OCI-LY3 (cell line): ENCODE data around the gene PTPRD.

ENCODE experiments used
- EZH2phosphoT487 ChIP-seq: fragments of 200-600 bp; shearing (Covaris generic); IDR thresholded peaks from 2 replicates; pipeline ENCODE4 v1.6.1; 2018; ENCODE audit warnings: antibody characterized with exemption, mixed run types, low read depth
- TF ChIP-seq, protein P1 (sequence below): fragments of 200-600, 300-600 bp; sonication (generic); IDR thresholded peaks from 2 replicates; pipeline ENCODE4 v1.5.1; 2014; ENCODE audit warnings: antibody characterized with exemption, low read length, low read depth

DNA sequence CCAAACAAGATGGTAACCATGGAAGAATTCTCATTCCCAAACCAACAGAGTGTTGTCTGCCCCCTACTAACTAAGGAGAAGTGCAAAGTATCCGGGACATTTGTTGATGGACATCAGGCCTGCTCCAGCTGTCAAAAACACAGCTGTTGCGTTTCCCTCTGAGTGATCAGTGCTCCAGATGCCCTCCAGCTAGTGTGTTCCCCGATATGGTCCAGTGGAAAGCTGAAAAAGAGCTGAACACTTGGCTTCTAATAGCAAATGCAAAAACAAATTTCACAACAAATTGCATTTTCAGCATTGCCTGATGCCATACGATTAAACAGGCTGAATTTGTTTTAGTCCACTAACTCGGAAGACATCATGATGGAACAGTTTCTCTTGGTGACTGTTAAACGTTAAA is 1398.7 kb downstream of the PTPRD start:
- TF ChIP-seq, protein P1, sequence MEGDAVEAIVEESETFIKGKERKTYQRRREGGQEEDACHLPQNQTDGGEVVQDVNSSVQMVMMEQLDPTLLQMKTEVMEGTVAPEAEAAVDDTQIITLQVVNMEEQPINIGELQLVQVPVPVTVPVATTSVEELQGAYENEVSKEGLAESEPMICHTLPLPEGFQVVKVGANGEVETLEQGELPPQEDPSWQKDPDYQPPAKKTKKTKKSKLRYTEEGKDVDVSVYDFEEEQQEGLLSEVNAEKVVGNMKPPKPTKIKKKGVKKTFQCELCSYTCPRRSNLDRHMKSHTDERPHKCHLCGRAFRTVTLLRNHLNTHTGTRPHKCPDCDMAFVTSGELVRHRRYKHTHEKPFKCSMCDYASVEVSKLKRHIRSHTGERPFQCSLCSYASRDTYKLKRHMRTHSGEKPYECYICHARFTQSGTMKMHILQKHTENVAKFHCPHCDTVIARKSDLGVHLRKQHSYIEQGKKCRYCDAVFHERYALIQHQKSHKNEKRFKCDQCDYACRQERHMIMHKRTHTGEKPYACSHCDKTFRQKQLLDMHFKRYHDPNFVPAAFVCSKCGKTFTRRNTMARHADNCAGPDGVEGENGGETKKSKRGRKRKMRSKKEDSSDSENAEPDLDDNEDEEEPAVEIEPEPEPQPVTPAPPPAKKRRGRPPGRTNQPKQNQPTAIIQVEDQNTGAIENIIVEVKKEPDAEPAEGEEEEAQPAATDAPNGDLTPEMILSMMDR = no peak
- no peak for TF ChIP-seq EZH2phosphoT487
